Endothelial cell of umbilical vein (primary cell): Measurements from ENCODE around the gene SETD3. TPM values are rescaled to one million over a fixed set of nuclear protein-coding genes. Genes with fewer than 3 reads are reported as not detected.

Experiments
- BruUV-seq: library from RNA; stranded (reverse); fragments of 400-500 nt; replicated peaks from 2 replicates; lab custom pipeline; 2021; lab: Mats Ljungman, UMichigan
- CTCF ChIA-PET: fragments of 300-600, 350-600 bp; sonication (Branson Sonifier 250); formaldehyde crosslinking; loops from one replicate; lab custom pipeline; 2021; ENCODE audit warnings: antibody characterized with exemption, inconsistent platforms; lab: Charles Lee
- POLR2A ChIA-PET: fragments of 300-600, 350-600 bp; sonication (Branson Sonifier 250); formaldehyde crosslinking; loops from one replicate; lab custom pipeline; 2021; ENCODE audit warnings: antibody characterized with exemption, inconsistent platforms; lab: Charles Lee
- DNase-seq: peaks from one replicate; pipeline ENCODE4 v3.0.0-alpha.2; 2011; ENCODE audit warnings: low read depth, low spot score
- FAIRE-seq: peaks from 2 replicates; lab custom pipeline; 2011; peaks lifted over from hg19 to GRCh38; lab: Jason Lieb, UNC
- H2AFZ ChIP-seq: 2 replicates; pipeline ENCODE4 v1.6.0; 2012; ENCODE audit warnings: low read depth, low read length, control low read depth, inconsistent platforms
- H3K27ac ChIP-seq: 2 replicates; pipeline ENCODE4 v1.5.1; 2011; ENCODE audit warnings: low read depth, mild to moderate bottlenecking, control low read depth, low read length, moderate library complexity; ENCODE audit not compliant: insufficient read depth
- H3K27me3 ChIP-seq, 2 experiments: 2 replicates each; pipeline versions ENCODE4 v1.6.0 to v1.6.1; 2011; ENCODE audit warnings: low read length in 2 of 2, mixed read lengths in 1 of 2; ENCODE audit not compliant: control insufficient read depth in 2 of 2, insufficient read depth in 2 of 2
- H3K36me3 ChIP-seq, 2 experiments: 2 replicates in 1 of 2; 3 replicates in 1 of 2; pipeline ENCODE4 v1.5.1; 2011; ENCODE audit warnings: low read length in 2 of 2, mild to moderate bottlenecking in 1 of 2, moderate library complexity in 1 of 2; ENCODE audit not compliant: control insufficient read depth in 2 of 2, insufficient read depth in 2 of 2; ENCODE audit errors: extremely low read depth in 1 of 2
- H3K4me1 ChIP-seq: 3 replicates; pipeline ENCODE4 v1.5.1; 2011; ENCODE audit warnings: mild to moderate bottlenecking, low read length; ENCODE audit not compliant: control insufficient read depth, insufficient read depth; ENCODE audit errors: extremely low read depth
- H3K4me2 ChIP-seq: 2 replicates; pipeline ENCODE4 v1.6.1; 2011; ENCODE audit warnings: low read length, control low read depth, mixed read lengths; ENCODE audit not compliant: insufficient read depth
- H3K4me3 ChIP-seq, 3 experiments: fragments of 200-600 bp in 1 of 3; sonication (generic), shearing (Covaris generic) in 1 of 3; replicated peaks in 1 of 3; 2 replicates each; pipeline ENCODE4 v1.5.1; 2011 to 2016; ENCODE audit warnings: control low read depth in 3 of 3, low read length in 3 of 3, mild to moderate bottlenecking in 2 of 3, inconsistent platforms in 1 of 3, low read depth in 1 of 3, moderate library complexity in 1 of 3; ENCODE audit not compliant: insufficient read depth in 1 of 3
- H3K79me2 ChIP-seq: 2 replicates; pipeline ENCODE4 v1.6.0; 2012; ENCODE audit warnings: low read length, inconsistent platforms; ENCODE audit not compliant: control insufficient read depth, insufficient read depth
- H3K9ac ChIP-seq: replicated peaks from 2 replicates; pipeline ENCODE3; 2011; ENCODE audit warnings: low read length, control low read depth; ENCODE audit not compliant: insufficient read depth; ENCODE audit errors: extremely low read depth
- H3K9me1 ChIP-seq: replicated peaks from 3 replicates; pipeline ENCODE4 v1.6.0; 2011; ENCODE audit warnings: mild to moderate bottlenecking, low read length; ENCODE audit not compliant: control insufficient read depth, insufficient read depth; ENCODE audit errors: extremely low read depth
- H3K9me3 ChIP-seq: replicated peaks from 2 replicates; pipeline ENCODE4 v1.5.1; 2012; ENCODE audit warnings: low read length, inconsistent platforms; ENCODE audit not compliant: control insufficient read depth, insufficient read depth
- H4K20me1 ChIP-seq: replicated peaks from 2 replicates; pipeline ENCODE3; 2011; ENCODE audit warnings: mild to moderate bottlenecking, low read length; ENCODE audit not compliant: control insufficient read depth, insufficient read depth; ENCODE audit errors: extremely low read depth
- CTCF ChIP-seq, 2 donors: IDR thresholded peaks; 1 replicate in 1 of 2; 2 replicates in 1 of 2; pipeline ENCODE4 v1.5.1; 2011; ENCODE audit warnings: low read length in 2 of 2, mild to moderate bottlenecking in 2 of 2, moderate library complexity in 2 of 2, control low read depth in 1 of 2, inconsistent platforms in 1 of 2, low read depth in 1 of 2; ENCODE audit not compliant: insufficient read depth in 1 of 2; ENCODE audit errors: extremely low read depth in 1 of 2
- EZH2 ChIP-seq: IDR thresholded peaks from 2 replicates; pipeline ENCODE4 v1.6.1; 2012; ENCODE audit warnings: borderline replicate concordance, low read depth, mild to moderate bottlenecking, moderate library complexity, low read length, inconsistent platforms; ENCODE audit not compliant: severe bottlenecking
- FOS ChIP-seq: IDR thresholded peaks from 2 replicates; pipeline ENCODE4 v1.6.1; 2011; ENCODE audit warnings: mild to moderate bottlenecking, low read length, moderate library complexity, borderline replicate concordance; ENCODE audit not compliant: insufficient read depth
- GATA2 ChIP-seq: IDR thresholded peaks from 2 replicates; pipeline ENCODE4 v1.7.0; 2011; ENCODE audit warnings: low read depth, mild to moderate bottlenecking, moderate library complexity, mixed read lengths, low read length; ENCODE audit not compliant: insufficient read length, insufficient read depth
- JUN ChIP-seq: IDR thresholded peaks from 2 replicates; pipeline ENCODE4 v1.6.1; 2011; ENCODE audit warnings: borderline replicate concordance, low read depth; ENCODE audit not compliant: insufficient read length, insufficient read depth
- MYC ChIP-seq: IDR thresholded peaks from one replicate; pipeline ENCODE4 v1.6.1; 2011; ENCODE audit warnings: mild to moderate bottlenecking, low read depth, low read length
- POLR2A ChIP-seq: IDR thresholded peaks from 2 replicates; pipeline ENCODE4 v1.6.1; 2012; ENCODE audit warnings: low read depth, mild to moderate bottlenecking, control low read depth, low read length
- POLR2AphosphoS5 ChIP-seq: IDR thresholded peaks from 2 replicates; pipeline ENCODE4 v1.6.1; 2012; ENCODE audit warnings: low read depth, mild to moderate bottlenecking, control low read depth, low read length, moderate library complexity; ENCODE audit not compliant: insufficient read depth
- dilution Hi-C: fragments of 300-500 bp; cut with MboI; formaldehyde crosslinking; loops from one replicate; pipeline ENCODE4 v1.15.0; 2019; ENCODE audit warnings: low sequenced_read_pairs; ENCODE audit not compliant: extremely low pct_ligation_motif_present
- intact Hi-C: fragments of 100-400 bp; cut with micrococcal nuclease; formaldehyde crosslinking; loops from one replicate; pipeline ENCODE4 v1.10.0; 2022
- polyA plus RNA-seq, 4 experiments: library from polyadenylated mRNA; depleted of rRNA in 3 of 4; stranded (reverse) in 3 of 4; unstranded in 1 of 4; fragments of >200 nt; gene quantifications; 2 replicates each; pipeline versions ENCODE4 v1.2.1 to v1.2.3, GENCODE V29; 2011 to 2012; ENCODE audit warnings: missing spikeins in 1 of 4
- total RNA-seq: library from RNA; stranded (reverse); gene quantifications from 2 replicates; pipeline ENCODE4 v1.2.3, GENCODE V29; 2021
- TF ChIP-seq, protein P1 (sequence below): IDR thresholded peaks from 2 replicates; pipeline ENCODE4 v1.6.1; 2011; ENCODE audit not compliant: insufficient read depth, insufficient read length

The SETD3 gene
- total and polyA plus RNA-seq, 2 donors (not counting 3 experiments of a cell fraction or from before 2014, with no cell fraction given): 18.1 to 53.1 TPM

DNA sequence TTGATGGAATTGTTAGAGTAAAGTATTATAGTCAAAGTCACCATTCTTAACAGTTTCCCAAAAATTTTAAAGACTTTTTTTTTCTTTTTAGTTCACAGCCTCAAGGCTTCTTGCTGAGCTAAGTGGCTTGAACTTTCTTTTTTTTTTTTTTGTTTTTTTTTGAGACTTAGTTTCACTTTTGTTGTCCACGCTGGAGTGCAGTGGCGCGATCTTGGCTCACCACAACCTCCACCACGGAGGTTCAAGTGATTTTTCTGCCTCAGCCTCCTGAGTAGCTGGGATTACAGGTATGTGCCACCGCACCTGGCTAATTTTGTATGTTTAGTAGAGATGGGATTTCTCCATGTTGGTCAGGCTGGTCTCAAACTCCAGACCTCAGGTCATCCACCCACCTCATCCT, 92.8 kb downstream of the SETD3 start:
- Histone ChIP-seq H3K4me1 (peaks cover 18% of the 10 kb centered on the region), H4K20me1 (no peaks in the 10 kb centered on the region), H3K9me1 (no peaks in the 10 kb centered on the region), H3K36me3 (no peaks in the 10 kb centered on the region), H3K9ac (no peak overlapping the region), H3K9me3 (no peaks in the 10 kb centered on the region), H3K4me3 (no peak overlapping the region), H2AFZ (no peak overlapping the region), H3K4me2 (no peak overlapping the region), H3K79me2 (no peaks in the 10 kb centered on the region), H3K27me3 (peaks cover 0 to 3% of the 10 kb centered on the region in 2 experiments), H3K27ac (no peak overlapping the region)
- ChIA-PET POLR2A (no interaction called here), CTCF (interaction anchor here (1.6 to 8.0 kb wide), 4 partner anchors 10 to 68 kb away, joined by 12 to 237 read pairs (median 28); no protein-coding TSS in a partner anchor)
- TF ChIP-seq MYC (no peak), CTCF (IDR thresholded peaks at IDR 0.05; ENCODE audit: extremely low read depth in 1 of 2, insufficient read depth in 1 of 2, low read depth in 1 of 2, low read length in 2 of 2) (no peak), EZH2 (no peak), JUN (no peak), GATA2 (no peak), POLR2A (no peak), FOS (no peak), POLR2AphosphoS5 (no peak)
- TF ChIP-seq, protein P1, sequence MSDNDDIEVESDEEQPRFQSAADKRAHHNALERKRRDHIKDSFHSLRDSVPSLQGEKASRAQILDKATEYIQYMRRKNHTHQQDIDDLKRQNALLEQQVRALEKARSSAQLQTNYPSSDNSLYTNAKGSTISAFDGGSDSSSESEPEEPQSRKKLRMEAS: no peak
- dilution Hi-C loops: no loop called here
- FAIRE-seq (no peak), DNase-seq (no peak)
- intact Hi-C loops: no loop called here
- no TSS peak for BruUV-seq
